Measurements from ENCODE around the gene DUSP28. TPM values are rescaled to one million over a fixed set of nuclear protein-coding genes. Genes with fewer than 3 reads are reported as not detected.
A peak's percentile ranks its signal among the peaks of the same experiment; 100 is the strongest.

The DUSP28 gene
- total RNA-seq, 1 donor from 2014 or later, result 72.3 TPM

GRCh38 chr2:240555541-240556250, 4.5 kb upstream of the DUSP28 start:
- Histone ChIP-seq H3K4me3 (no peak overlapping the region), H3K36me3 (peaks cover 3 to 22% of the 10 kb centered on the region in 2 donors), H3K27ac (no peak overlapping the region), H3K4me1 (peaks cover 13 to 22% of the 10 kb centered on the region in 2 donors), H3K27me3 (no peaks in the 10 kb centered on the region), H3K9me3 (no peaks in the 10 kb centered on the region)
- no peak for DNase-seq (ENCODE audit: low spot score in 2 of 2)
- intact Hi-C loops (cut with DNase I), result no loop called here
- no peak for TF ChIP-seq CTCF (IDR thresholded peaks at IDR 0.05)

GRCh38 chr2:240556553-240557100, 3.5 kb upstream of the DUSP28 start:
- intact Hi-C loops (cut with DNase I), result no loop called here
- TF ChIP-seq CTCF (IDR thresholded peaks at IDR 0.05), result no peak
- Histone ChIP-seq H3K27ac (no peak overlapping the region), H3K9me3 (no peaks in the 10 kb centered on the region), H3K4me3 (no peak overlapping the region), H3K36me3 (peaks cover 0 to 14% of the 10 kb centered on the region in 2 donors), H3K4me1 (peaks cover 18 to 25% of the 10 kb centered on the region in 2 donors), H3K27me3 (no peaks in the 10 kb centered on the region)
- DNase-seq (ENCODE audit: low spot score in 2 of 2), result no peak

- Histone ChIP-seq H3K27me3 (no peaks in the 10 kb centered on the region), H3K27ac (no peak overlapping the region)
- intact Hi-C loops (cut with DNase I), result no loop called here
Observed at GRCh38 chr2:240557101-240557751, 2.9 kb upstream of the DUSP28 start.

GRCh38 chr2:240557808-240558207, 2.3 kb upstream of the DUSP28 start, which contains the start of gene ANKMY1:
ANKMY1 (minus strand) TSS chr2:240557988; CDS start chr2:240557335, 653 bp downstream.
- Histone ChIP-seq H3K9me3 (no peaks in the 10 kb centered on the region), H3K36me3 (peaks cover 0 to 4% of the 10 kb centered on the region in 2 donors), H3K4me3 (peak within 1 kb of the TSS; percentile 53 to 65), H3K27ac (no peak within 1 kb of the TSS), H3K27me3 (no peaks in the 10 kb centered on the region), H3K4me1 (peaks cover 19 to 25% of the 10 kb centered on the region in 2 donors)
- no peak for DNase-seq (ENCODE audit: low spot score in 2 of 2)
- TF ChIP-seq CTCF (IDR thresholded peaks at IDR 0.05), result no peak
- intact Hi-C loops (cut with DNase I), result no loop called here

More at GRCh38 chr2:240557101-240557751, 2.9 kb upstream of the DUSP28 start:
- peak overlapping the region; percentile 53 to 65 for H3K4me3 ChIP-seq
- TF ChIP-seq CTCF (IDR thresholded peaks at IDR 0.05), result no peak
- peaks cover 19 to 25% of the 10 kb centered on the region in 2 donors for H3K4me1 ChIP-seq
- no peak for DNase-seq (ENCODE audit: low spot score in 2 of 2)
- H3K36me3 ChIP-seq, result peaks cover 0 to 8% of the 10 kb centered on the region in 2 donors
- no peaks in the 10 kb centered on the region for H3K9me3 ChIP-seq

GRCh38 chr2:240558236-240558761, 1.9 kb upstream of the DUSP28 start:
- TF ChIP-seq CTCF (IDR thresholded peaks at IDR 0.05), result no peak
- intact Hi-C loops (cut with DNase I), result no loop called here
- H3K4me1 ChIP-seq, result peaks cover 19 to 25% of the 10 kb centered on the region in 2 donors
- H3K9me3 ChIP-seq, result no peaks in the 10 kb centered on the region
- no peaks in the 10 kb centered on the region for H3K36me3 ChIP-seq
- no peaks in the 10 kb centered on the region for H3K27me3 ChIP-seq
- peak overlapping the region; percentile 53 to 65 for H3K4me3 ChIP-seq
- DNase-seq (ENCODE audit: low spot score in 2 of 2), result no peak
- no peak overlapping the region for H3K27ac ChIP-seq
